ENCODE measurements around the gene PRKCE.

The PRKCE gene

DNA sequence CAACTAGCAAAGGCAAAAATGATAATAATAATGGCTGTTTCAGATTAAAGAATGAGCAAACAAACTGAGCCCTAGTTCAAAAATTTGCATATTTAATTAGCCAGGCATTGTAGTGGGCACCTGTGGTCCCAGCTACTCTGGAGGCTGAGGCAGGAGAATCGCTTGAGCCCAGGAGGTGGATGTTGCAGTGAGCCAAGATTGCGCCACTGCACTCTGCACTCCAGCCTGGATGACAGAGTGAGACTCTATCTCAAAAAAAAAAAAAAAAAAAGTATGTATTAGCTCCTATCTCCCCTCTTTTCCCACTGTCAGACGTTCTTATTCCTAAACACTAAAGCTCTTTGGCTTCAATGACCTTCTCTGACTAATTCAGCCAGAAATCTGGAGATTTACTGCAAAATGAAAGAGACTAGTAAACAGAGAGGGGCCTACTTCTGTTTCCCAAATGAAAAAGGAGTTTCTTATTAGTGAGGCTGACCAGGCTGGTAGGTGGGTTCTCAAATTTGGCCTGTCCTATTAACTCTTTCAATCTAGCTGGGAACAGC lies 36.5 kb upstream of the PRKCE start:
- H3K4me3 ChIP-seq (ENCODE audit: low read depth in 1 of 2, low read length in 2 of 2) = no peak overlapping the region
- no peaks in the 10 kb centered on the region for H3K9me3 ChIP-seq (ENCODE audit: control insufficient read depth in 1 of 2, low read length in 2 of 2)
- H3K36me3 ChIP-seq (ENCODE audit: control insufficient read depth in 1 of 2, insufficient read depth in 2 of 2, low read length in 2 of 2) = peaks cover 0 to 3% of the 10 kb centered on the region in 2 donors
- no peak overlapping the region for H3K27ac ChIP-seq (ENCODE audit: low read length)
- peaks cover 4 to 8% of the 10 kb centered on the region in 2 donors for H3K4me1 ChIP-seq (ENCODE audit: control insufficient read depth in 1 of 2, insufficient read depth in 2 of 2, low read length in 2 of 2)
- H3K27me3 ChIP-seq (ENCODE audit: low read depth, low read length) = no peaks in the 10 kb centered on the region

DNA sequence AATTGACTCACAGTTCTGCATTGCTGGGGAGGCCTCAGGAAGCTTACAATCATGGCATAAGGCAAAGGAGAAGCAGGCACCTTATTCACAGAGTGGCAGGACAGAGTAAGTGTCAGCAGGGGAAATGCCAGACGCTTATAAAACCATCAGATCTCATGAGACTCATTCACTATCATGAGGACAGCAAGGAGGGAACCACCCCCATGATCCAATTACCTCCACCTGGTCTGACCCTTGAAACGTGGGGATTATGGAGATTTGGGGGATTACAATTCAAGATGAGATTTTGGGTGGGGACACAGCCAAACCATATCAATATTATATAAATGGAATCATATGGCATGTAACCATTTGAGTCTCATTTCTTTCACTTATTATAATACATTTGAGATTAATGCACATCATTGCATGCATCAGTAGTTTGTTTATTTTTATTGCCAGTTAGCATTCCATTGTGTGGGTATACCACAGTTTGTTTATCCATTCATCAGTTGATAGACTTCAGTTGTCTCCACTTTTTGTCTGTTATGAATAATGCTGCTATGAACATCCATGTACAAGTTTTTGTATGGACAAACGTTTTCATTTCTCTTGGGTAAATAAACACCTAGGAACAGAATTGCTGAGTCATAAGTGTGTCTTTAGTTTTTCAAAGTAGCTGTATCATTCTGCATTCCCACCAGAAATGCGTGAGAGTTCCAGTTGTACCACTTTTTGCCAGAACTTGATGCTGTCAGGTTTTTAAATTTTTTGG lies 34.6 kb upstream of the PRKCE start:
- Histone ChIP-seq H3K36me3 (ENCODE audit: control insufficient read depth in 1 of 2, insufficient read depth in 2 of 2, low read length in 2 of 2) (no peaks in the 10 kb centered on the region), H3K4me1 (ENCODE audit: control insufficient read depth in 1 of 2, insufficient read depth in 2 of 2, low read length in 2 of 2) (no peaks in the 10 kb centered on the region), H3K4me3 (ENCODE audit: low read depth in 1 of 2, low read length in 2 of 2) (no peak overlapping the region)

DNA sequence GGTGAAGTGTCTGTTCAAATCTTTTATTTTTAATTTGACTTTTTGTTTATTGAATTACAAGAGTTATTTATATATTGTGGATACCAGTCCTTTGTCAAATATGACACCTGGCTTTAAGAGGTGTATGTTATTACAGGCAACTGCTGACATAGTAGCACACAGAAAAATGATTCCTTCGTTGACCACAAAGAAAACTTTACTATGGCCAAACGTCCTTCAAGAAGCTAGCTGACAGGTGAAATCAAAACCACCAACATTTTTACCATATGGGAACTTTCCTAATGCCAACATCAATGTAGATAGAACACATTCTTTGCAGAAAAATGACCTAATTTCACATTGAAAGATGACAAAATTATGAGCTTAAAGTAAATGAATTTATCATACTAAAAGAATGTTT lies 34.0 kb upstream of the PRKCE start:
- H3K27ac ChIP-seq (ENCODE audit: low read length) = no peak overlapping the region
- H3K4me3 ChIP-seq (ENCODE audit: low read depth in 1 of 2, low read length in 2 of 2) = no peak overlapping the region
- no peaks in the 10 kb centered on the region for H3K27me3 ChIP-seq (ENCODE audit: low read depth, low read length)
- H3K36me3 ChIP-seq (ENCODE audit: control insufficient read depth in 1 of 2, insufficient read depth in 2 of 2, low read length in 2 of 2) = no peaks in the 10 kb centered on the region
- H3K4me1 ChIP-seq (ENCODE audit: control insufficient read depth in 1 of 2, insufficient read depth in 2 of 2, low read length in 2 of 2) = no peaks in the 10 kb centered on the region
- H3K9me3 ChIP-seq (ENCODE audit: control insufficient read depth in 1 of 2, low read length in 2 of 2) = no peaks in the 10 kb centered on the region

More for the DNA sequence above, 34.6 kb upstream of the PRKCE start:
- Histone ChIP-seq H3K27me3 (ENCODE audit: low read depth, low read length) (no peaks in the 10 kb centered on the region), H3K9me3 (ENCODE audit: control insufficient read depth in 1 of 2, low read length in 2 of 2) (no peaks in the 10 kb centered on the region), H3K27ac (ENCODE audit: low read length) (no peak overlapping the region)

DNA sequence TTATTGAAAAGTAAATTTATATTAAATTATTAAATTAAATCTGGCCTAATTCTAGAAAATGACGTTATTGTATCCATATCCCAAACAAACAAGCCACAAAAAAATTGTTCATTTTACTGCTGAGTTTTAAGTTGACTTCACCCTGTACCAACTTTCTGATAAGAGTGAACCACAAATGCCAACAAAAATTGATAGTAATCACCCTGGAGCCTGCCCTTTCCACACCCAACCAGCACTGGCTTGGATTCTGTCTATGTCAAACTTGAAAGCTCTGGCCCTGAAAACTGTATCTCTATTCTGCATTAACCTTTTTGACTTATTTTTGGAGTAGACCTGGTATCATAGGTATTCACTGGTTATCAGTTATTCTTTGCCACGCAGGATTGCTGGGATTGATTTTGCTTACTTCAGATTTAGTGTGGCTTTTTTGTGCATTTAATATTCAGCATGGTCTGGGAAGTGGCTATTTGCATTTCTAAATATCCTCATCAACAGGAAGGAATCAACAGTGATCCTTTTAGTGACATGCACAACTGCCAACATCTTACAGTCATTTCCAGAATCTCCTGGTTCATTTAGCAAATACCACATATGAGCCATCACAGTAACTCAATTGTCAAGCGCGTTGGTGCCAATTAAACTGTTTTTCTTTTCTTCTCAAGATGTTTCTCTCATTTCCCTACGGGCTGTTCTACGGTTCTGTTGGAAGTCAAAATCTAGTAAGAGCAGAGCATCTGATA lies 29.0 kb upstream of the PRKCE start:
- no peaks in the 10 kb centered on the region for H3K27me3 ChIP-seq (ENCODE audit: low read depth, low read length)
- no peaks in the 10 kb centered on the region for H3K36me3 ChIP-seq (ENCODE audit: control insufficient read depth in 1 of 2, insufficient read depth in 2 of 2, low read length in 2 of 2)
- no peak overlapping the region for H3K27ac ChIP-seq (ENCODE audit: low read length)
- H3K4me3 ChIP-seq (ENCODE audit: low read depth in 1 of 2, low read length in 2 of 2) = no peak overlapping the region
- no peaks in the 10 kb centered on the region for H3K9me3 ChIP-seq (ENCODE audit: control insufficient read depth in 1 of 2, low read length in 2 of 2)
- no peaks in the 10 kb centered on the region for H3K4me1 ChIP-seq (ENCODE audit: control insufficient read depth in 1 of 2, insufficient read depth in 2 of 2, low read length in 2 of 2)

DNA sequence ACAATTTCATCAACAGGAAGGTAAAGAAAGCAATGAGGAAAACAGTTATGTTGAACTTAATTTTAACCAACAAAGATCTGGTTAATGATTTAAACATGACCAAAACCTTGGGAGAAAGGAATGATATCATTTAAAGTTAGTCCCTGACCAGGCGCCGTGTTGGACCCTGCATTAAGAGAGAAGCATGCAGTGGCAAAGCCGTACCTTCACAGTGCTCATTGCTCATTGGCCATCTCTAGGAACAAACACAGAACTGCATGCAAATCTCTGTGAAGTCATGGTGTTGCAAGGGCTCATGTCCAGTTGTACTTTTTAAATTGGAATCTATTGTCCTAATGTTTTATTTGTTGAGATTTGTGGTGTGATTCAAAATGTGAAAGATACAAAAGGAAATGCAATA lies 28.4 kb upstream of the PRKCE start:
- no peak overlapping the region for H3K4me3 ChIP-seq (ENCODE audit: low read depth in 1 of 2, low read length in 2 of 2)
- H3K4me1 ChIP-seq (ENCODE audit: control insufficient read depth in 1 of 2, insufficient read depth in 2 of 2, low read length in 2 of 2) = no peaks in the 10 kb centered on the region
- no peak overlapping the region for H3K27ac ChIP-seq (ENCODE audit: low read length)
- H3K27me3 ChIP-seq (ENCODE audit: low read depth, low read length) = no peaks in the 10 kb centered on the region
- H3K9me3 ChIP-seq (ENCODE audit: control insufficient read depth in 1 of 2, low read length in 2 of 2) = no peaks in the 10 kb centered on the region
- no peaks in the 10 kb centered on the region for H3K36me3 ChIP-seq (ENCODE audit: control insufficient read depth in 1 of 2, insufficient read depth in 2 of 2, low read length in 2 of 2)

DNA sequence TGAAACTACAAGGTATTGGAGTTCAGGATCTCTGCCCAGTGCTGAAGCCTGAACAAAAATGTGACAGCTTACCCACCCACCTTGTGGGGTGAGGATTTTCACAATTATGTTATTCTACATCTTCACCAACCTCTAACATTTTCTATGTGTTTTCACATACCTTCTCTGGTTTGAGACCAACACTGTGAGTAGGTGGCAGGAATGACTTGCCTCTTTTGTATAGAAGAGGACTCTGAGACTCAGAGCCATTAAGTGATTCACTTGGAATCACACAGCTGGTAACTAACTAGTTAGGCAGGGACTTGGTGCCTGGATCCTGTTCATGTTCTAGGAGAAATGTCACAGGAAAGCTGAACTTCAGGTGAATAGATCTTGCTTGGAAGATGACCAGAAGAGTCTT lies 25.7 kb upstream of the PRKCE start:
- H3K9me3 ChIP-seq (ENCODE audit: control insufficient read depth in 1 of 2, low read length in 2 of 2) = no peaks in the 10 kb centered on the region
- H3K4me1 ChIP-seq (ENCODE audit: control insufficient read depth in 1 of 2, insufficient read depth in 2 of 2, low read length in 2 of 2) = no peaks in the 10 kb centered on the region
- no peaks in the 10 kb centered on the region for H3K36me3 ChIP-seq (ENCODE audit: control insufficient read depth in 1 of 2, insufficient read depth in 2 of 2, low read length in 2 of 2)
- no peak overlapping the region for H3K4me3 ChIP-seq (ENCODE audit: low read depth in 1 of 2, low read length in 2 of 2)
- no peak overlapping the region for H3K27ac ChIP-seq (ENCODE audit: low read length)
- H3K27me3 ChIP-seq (ENCODE audit: low read depth, low read length) = no peaks in the 10 kb centered on the region

DNA sequence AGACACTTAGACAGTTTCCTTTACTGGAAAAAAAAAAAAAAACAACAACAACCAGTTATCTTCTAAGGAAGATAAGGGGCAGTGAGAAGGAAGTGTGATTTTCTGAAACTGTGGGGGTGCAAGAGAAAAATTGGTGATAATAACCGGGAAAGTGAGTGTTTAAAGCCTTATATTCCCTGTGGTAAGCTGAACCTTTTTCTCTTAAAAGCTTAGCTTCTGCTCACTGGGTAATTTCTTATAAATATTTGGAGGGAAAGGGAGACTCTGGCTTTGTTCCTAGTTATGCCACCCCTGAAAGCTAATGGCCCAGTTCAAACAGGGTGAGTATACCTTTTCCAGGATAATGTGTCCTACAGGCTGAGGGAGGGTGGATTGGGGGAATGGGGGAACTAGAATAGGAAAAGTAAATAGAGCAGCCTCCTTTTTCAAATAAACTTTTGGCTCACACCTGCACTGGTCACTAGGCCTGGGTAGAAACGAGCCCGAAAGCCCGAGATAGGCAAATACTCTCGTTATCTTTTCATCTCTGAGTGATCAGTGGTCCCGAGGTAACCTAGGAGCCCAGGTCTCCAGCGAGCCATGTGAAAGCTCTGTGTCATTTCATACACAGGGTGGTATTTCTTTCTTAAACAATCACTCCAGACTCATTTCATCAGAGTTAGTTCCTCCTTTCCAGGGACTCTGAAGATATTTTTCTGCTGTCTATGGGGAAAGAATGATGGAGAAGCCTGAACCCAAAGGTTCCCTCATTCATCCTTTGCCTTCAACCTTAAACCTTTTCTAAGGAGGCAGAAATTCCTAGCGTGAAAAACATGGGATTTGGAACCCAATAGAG lies 24.9 kb upstream of the PRKCE start:
- Histone ChIP-seq H3K4me3 (ENCODE audit: low read depth in 1 of 2, low read length in 2 of 2) (no peak overlapping the region), H3K9me3 (ENCODE audit: control insufficient read depth in 1 of 2, low read length in 2 of 2) (no peaks in the 10 kb centered on the region), H3K36me3 (ENCODE audit: control insufficient read depth in 1 of 2, insufficient read depth in 2 of 2, low read length in 2 of 2) (no peaks in the 10 kb centered on the region), H3K4me1 (ENCODE audit: control insufficient read depth in 1 of 2, insufficient read depth in 2 of 2, low read length in 2 of 2) (no peaks in the 10 kb centered on the region), H3K27me3 (ENCODE audit: low read depth, low read length) (no peaks in the 10 kb centered on the region), H3K27ac (ENCODE audit: low read length) (no peak overlapping the region)

DNA sequence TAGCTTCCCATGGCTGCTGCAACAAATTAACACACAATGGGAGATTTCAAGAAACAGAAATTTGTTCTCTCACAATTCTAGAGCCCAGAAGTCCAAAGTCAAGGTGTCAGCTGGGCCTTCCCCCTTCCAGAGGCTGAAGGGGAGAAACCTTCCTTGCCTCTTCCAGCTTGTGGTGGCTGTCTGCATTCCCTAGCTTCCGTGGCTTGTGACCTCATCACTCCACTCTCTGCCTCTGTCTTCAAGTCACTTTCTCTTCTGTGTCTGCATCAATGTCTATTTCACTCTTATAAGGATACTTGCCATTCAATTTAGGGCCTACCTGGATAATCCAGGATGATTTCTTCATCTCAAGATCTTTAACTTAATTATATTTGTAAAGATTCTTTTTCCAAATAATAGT lies 23.6 kb upstream of the PRKCE start:
- Histone ChIP-seq H3K4me1 (ENCODE audit: control insufficient read depth in 1 of 2, insufficient read depth in 2 of 2, low read length in 2 of 2) (no peaks in the 10 kb centered on the region), H3K4me3 (ENCODE audit: low read depth in 1 of 2, low read length in 2 of 2) (no peak overlapping the region), H3K27ac (ENCODE audit: low read length) (no peak overlapping the region), H3K9me3 (ENCODE audit: control insufficient read depth in 1 of 2, low read length in 2 of 2) (no peaks in the 10 kb centered on the region), H3K36me3 (ENCODE audit: control insufficient read depth in 1 of 2, insufficient read depth in 2 of 2, low read length in 2 of 2) (no peaks in the 10 kb centered on the region), H3K27me3 (ENCODE audit: low read depth, low read length) (no peaks in the 10 kb centered on the region)

DNA sequence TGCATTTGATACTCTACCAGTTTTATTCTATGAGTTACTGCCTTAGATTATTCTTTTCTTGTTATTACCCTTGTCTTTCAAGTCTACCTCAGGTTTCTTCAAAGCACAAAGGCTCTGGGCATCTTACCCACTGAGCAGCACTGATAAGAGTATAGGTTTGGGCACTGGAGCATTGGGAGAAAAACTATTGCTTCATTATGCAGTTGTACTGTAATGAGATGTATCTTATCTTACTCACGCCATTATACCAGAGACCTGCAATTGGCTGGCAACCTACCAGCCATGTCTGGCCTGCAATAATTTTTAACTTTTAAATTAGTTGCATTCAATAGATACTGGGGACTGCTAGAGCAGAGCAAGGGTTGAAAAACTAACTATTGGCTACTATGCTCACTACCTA lies 21.5 kb upstream of the PRKCE start:
- Histone ChIP-seq H3K4me1 (ENCODE audit: control insufficient read depth in 1 of 2, insufficient read depth in 2 of 2, low read length in 2 of 2) (no peaks in the 10 kb centered on the region), H3K27ac (ENCODE audit: low read length) (no peak overlapping the region), H3K9me3 (ENCODE audit: control insufficient read depth in 1 of 2, low read length in 2 of 2) (no peaks in the 10 kb centered on the region), H3K27me3 (ENCODE audit: low read depth, low read length) (no peaks in the 10 kb centered on the region), H3K36me3 (ENCODE audit: control insufficient read depth in 1 of 2, insufficient read depth in 2 of 2, low read length in 2 of 2) (no peaks in the 10 kb centered on the region), H3K4me3 (ENCODE audit: low read depth in 1 of 2, low read length in 2 of 2) (no peak overlapping the region)

DNA sequence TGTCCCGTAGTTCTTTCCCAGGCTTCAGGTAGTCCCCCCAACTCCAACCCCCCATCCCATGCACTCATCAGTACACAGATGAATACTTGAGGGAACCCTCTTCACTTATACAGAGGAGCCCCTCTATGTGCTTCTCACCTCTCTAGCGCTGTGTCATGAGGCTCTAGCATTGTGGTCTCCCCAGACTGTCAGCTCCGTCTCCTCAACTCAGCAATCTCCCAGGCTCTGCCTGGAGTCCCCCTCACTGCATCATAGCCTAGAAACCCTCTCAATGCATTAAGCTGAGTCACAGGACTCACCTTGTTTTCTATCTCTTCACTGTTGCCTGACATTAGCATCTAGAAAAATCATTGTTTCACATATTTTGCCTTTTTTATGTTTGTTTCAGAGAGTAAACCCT lies 20.2 kb upstream of the PRKCE start:
- H3K9me3 ChIP-seq (ENCODE audit: control insufficient read depth in 1 of 2, low read length in 2 of 2) = no peaks in the 10 kb centered on the region

DNA sequence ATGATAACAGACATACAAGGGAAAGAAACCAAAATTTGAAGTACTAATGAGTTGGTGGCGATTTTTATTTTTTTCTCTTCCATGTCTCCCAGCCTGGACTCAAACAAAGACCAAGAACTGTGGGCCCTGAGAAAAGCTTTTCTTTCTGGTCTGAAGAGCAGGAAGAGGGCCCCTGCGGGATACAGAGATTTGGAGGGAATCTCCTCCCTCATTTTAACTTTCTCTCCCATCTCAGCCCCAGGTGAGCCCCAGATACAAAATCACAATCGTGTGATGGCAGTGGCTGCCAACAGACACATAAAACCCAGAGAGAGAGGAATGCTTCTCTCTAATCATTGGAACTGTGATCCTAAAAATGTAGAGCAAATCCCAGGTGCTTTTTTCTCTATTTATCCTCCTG lies 19.5 kb upstream of the PRKCE start:
- Histone ChIP-seq H3K4me3 (ENCODE audit: low read depth in 1 of 2, low read length in 2 of 2) (no peak overlapping the region), H3K27ac (ENCODE audit: low read length) (no peak overlapping the region), H3K27me3 (ENCODE audit: low read depth, low read length) (no peaks in the 10 kb centered on the region), H3K36me3 (ENCODE audit: control insufficient read depth in 1 of 2, insufficient read depth in 2 of 2, low read length in 2 of 2) (no peaks in the 10 kb centered on the region), H3K9me3 (ENCODE audit: control insufficient read depth in 1 of 2, low read length in 2 of 2) (no peaks in the 10 kb centered on the region), H3K4me1 (ENCODE audit: control insufficient read depth in 1 of 2, insufficient read depth in 2 of 2, low read length in 2 of 2) (no peaks in the 10 kb centered on the region)

More for the DNA sequence above, 20.2 kb upstream of the PRKCE start:
- Histone ChIP-seq H3K4me1 (ENCODE audit: control insufficient read depth in 1 of 2, insufficient read depth in 2 of 2, low read length in 2 of 2) (no peaks in the 10 kb centered on the region), H3K27ac (ENCODE audit: low read length) (no peak overlapping the region), H3K4me3 (ENCODE audit: low read depth in 1 of 2, low read length in 2 of 2) (no peak overlapping the region), H3K27me3 (ENCODE audit: low read depth, low read length) (no peaks in the 10 kb centered on the region), H3K36me3 (ENCODE audit: control insufficient read depth in 1 of 2, insufficient read depth in 2 of 2, low read length in 2 of 2) (no peaks in the 10 kb centered on the region)
